Activated gamma-delta T cell (primary cell): ENCODE measurements around the gene PHLDA2.

Experiments
- DNase-seq: peaks from one replicate; lab custom pipeline; 2025; lab: John Stamatoyannopoulos, UW
- total RNA-seq, 2 donors: gene quantifications; one replicate each; lab custom pipeline; 2026; lab: John Stamatoyannopoulos, UW

Gene PHLDA2, protein sequence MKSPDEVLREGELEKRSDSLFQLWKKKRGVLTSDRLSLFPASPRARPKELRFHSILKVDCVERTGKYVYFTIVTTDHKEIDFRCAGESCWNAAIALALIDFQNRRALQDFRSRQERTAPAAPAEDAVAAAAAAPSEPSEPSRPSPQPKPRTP
- total RNA-seq, result 0.05 to 0.74 reads per million in 2 donors

DNA sequence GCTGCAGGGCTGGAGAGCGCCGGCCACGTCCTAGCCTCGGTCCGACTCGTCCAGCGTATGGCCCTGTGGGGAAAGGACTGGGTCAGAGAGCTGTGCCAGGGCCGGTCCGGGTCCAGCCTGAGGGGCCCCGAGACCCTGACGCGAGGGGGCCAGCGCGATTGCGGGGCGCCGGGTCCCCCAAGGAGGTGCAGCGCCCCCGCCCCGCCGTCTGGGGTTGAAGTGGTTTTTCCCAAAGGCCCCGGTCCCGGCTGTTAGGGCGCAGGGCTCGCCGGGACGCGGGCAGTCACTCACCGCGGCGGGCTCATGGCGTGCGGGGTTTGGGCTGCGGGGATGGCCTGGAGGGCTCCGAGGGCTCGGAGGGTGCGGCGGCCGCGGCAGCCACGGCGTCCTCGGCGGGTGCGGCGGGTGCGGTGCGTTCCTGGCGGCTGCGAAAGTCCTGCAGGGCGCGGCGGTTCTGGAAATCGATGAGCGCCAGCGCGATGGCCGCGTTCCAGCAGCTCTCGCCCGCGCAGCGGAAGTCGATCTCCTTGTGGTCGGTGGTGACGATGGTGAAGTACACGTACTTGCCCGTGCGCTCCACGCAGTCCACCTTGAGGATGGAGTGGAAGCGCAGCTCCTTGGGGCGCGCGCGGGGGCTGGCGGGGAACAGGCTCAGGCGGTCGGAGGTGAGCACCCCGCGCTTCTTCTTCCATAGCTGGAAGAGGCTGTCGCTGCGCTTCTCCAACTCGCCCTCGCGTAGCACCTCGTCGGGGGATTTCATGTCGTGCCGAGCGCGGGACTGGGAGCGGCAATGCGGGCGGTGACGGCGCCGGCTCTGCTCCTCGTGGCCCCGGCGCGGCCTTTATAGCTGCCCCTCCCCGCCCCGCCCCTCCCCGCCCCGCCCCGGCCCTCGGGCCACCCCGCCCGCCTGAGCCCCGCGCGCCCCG, at the start of gene PHLDA2:
Gene PHLDA2 (minus strand): TSS at position 816 of the 926 bp plus-strand sequence. CDS start 56 bp downstream, at position 760.
- DNase-seq, result no peak

DNA sequence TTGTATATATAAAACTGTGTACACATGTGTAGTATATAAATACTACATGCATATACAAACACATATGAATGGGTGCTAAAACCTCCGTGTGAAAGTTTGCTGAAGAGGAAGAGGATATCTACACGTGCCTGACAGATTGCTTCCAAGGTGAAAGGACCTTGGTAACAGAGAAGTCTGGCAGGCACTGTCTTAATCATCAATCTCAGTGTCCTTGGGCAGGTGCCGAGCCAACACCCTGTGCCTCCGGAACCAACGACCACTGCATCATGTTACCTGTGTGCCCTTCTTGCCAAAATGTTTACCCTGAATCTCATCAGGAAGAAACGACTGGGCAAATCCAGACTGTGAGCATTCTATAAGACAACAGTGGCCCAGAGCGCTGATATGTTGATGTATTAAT, 47.9 kb upstream of the PHLDA2 start:
- DNase-seq, result no peak

DNA sequence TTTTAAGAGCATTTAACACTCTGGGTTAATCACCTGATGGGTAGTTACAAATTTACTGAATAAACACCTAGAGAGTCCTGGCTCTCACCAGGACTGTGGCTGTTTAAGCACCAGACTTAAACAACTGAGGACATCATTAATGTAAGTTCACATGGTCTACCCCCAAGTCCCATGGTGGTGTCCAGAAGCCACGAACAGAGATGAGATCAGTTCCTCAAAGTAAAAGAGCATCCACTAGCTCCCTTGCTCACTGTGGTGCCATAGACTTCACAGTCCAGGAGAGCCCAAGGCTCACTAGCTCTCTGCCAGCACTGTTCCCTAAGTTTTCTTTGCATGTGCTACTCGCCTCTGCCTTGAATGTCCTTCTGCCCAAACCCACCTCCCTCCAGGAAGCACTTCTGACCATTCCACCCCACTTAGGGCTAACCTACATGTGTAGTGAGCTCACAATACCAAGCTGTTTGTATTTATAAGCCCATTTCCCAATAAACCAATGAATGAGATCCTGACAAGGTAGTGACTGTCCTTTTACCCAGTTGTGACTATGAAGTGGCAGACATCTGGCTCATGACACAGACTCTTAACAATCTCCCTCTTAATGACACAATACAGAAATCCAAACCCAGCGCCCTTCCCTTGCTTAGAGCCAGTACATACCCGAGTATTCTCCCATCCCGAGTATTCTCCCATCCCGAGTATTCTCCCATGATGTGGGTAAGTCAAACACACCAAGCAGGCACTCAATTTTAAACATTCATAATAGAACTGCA, 47.3 kb upstream of the PHLDA2 start:
- no peak for DNase-seq

DNA sequence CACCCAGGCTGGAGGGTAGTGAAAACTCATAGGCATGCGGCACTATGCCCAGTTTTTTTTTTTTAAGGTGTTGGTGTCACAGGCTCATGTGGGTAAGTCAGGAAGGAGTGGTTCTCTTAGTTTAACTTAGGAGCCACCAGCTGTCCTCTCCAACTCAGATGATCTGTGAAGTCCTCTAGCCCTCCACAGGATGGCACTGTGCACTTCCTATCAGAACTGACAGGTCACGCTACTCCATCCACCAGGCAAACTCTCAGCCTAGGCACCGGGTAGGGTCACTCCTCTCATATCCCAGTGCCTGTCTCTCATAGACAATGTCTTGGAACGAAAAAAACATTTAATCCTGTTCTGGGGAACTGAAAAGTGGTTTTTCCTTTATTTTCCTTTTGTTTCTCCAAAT, 46.4 kb upstream of the PHLDA2 start:
- DNase-seq, result no peak

DNA sequence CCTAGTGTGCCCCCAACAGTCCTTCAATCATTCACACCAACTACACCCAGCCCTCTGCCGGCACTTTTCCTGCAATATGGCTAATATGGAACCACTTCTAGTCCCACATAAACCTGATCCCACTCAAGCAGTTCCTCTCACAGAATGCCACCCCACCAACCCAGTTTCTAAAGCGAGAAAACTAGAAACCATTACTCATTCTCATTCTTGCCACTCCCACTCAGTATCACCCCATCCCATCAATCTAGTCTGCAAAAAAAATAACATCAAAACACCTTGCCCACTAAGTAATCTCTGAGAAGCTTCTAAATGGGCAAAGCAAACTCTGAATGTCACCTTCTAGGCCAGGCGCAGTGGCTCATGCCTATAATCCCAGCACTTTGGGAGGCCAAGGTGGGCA, 45.1 kb upstream of the PHLDA2 start:
- no peak for DNase-seq

DNA sequence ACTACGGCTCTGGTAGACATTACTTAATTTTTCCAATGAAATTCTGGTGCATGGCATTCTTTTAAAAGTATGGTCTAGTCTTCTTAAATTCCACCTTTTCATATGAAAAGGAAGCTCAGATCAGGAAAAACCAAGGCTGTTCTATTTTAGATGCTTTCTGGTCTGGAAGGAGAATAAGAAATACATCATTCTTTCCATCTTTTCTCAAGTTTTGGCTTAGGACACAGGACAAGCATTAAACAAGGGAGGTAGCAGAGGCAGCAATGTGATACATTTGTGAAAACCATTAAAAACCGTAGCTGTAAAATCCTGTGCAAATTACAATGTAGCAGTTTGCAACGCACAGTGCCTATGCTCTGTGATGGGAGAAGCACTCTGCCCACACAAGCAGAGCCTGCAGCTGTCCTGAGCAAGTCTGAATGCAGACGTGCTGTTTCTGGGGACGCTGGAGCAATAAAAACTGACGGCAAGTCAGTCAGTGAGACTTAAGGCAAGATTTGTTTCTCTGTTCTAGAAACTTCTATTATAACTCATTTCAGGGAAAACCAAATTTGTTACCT, 39.2 kb upstream of the PHLDA2 start:
- DNase-seq, result no peak

DNA sequence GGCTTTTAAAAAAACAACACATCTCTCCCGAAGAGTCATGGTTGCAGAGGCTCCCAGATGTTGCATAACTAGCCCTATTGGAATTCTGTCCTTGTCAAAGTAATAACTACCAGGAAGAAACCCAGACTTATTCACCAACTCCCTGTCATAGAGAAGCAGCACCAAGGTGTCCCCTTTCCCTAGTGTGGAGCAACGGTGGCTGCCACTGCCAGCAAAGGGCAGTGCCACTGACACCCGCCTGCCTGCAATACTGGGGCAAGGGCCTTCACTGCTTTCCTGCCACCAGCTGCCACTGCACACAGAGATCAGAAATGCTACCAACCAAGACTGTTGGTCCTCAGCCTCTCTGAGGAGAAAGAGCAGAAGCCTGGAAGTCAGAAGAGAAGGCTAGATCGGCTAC, 35.6 kb upstream of the PHLDA2 start:
- no peak for DNase-seq

DNA sequence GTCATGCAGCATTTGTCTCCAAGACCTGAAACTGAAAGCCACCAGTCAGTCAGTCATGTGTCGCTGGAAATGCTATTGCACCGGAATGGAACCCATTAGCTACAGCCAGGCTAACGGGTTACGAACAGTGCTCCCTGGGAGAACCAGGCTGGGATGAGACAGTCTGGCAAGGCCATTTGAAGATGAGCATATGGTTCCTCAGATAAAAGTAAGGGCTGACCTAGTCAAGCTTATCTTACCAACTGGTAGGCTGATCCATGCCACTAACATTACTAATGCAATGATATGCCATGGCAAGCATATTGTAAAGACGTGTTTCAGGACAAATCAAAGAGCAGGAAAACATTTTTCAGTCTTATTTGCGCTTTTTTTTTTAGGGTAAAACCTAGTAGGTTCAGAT, 34.5 kb upstream of the PHLDA2 start:
- no peak for DNase-seq

DNA sequence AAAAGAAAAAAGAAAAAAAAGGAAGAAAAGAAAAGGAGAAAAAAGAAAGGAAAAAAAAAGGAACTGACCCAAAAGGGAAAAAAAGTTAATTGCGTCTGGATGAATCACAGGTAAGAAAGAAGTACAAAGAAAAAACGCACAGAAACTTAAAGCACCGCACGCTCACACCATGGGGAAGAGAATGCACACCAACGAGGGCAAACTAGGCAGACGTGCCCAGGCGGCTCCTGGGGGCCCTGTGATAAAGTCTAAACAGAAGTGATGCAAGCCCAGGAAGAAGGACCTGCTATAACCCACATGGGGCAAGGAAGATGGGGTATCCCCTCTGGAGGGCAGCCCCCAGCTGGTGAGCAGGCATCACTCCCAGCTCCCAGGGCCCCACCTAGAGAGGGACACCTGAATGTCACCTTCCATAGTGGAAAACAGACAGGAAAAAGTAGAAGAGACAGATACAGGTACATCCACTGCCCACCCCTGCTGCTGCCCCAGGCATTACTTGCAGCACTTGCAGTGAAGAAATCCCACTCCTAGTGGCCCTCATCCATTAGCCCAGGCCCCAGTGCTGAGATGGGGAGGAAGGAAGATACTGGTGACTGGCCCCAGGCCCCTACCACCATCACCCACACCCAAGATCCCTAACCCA, 34.0 kb upstream of the PHLDA2 start:
- no peak for DNase-seq

DNA sequence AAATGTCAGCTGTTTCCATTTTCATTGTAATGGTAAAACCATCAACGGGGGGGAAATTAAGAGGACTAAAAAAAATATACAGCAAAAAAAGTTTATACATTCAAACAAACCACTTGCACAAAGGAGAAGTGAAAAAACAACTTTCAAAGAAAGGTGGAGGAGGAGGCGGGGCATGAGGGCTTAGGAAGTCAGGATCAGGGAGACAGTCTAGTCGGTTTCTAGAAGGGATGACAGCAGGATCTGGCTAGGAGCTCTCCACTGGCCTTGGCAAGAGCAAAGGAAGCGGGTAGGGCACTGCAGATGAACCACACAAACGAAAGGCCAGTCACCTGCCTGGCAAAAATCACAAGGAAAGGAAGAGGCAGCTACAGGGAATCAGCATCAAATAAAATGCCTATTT, 31.9 kb upstream of the PHLDA2 start:
- no peak for DNase-seq

DNA sequence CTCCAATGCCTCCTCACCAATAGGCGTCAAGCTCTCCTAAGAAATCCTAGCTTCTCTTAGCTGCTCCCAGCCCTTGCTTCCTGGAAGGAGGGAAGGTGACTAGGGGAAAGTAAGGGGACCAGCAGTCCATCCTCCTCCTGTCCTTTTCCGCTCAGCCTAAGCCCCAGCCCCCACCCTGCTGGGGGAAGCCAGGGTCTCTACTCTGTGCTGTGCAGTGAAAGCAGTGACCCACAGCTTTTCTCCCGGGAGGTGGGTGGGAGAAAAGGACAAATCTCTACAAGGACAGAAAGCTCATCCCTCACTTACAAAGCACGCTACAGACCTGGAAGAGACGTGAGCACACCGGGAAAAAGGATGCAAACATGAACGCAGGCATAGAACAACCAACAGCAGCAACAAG, 30.9 kb upstream of the PHLDA2 start:
- DNase-seq, result no peak

DNA sequence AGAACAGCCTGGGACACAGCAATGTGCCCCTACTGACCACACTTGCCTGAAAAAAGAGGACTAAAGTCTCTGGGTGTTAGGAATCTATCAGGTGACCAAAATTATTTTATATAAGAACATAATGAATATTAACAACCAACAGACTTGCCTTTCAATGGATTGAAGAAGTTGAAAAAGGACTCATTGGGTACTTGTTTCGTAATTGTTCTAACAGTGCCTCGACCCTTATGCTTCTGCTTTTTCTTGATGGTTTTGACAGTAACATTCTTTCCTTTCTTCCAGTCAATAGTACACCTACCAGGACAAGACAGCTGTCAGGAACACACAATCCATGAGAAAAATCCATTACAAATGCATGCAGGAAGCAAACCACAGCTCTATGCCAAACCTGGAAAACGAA, 29.0 kb upstream of the PHLDA2 start:
- no peak for DNase-seq

DNA sequence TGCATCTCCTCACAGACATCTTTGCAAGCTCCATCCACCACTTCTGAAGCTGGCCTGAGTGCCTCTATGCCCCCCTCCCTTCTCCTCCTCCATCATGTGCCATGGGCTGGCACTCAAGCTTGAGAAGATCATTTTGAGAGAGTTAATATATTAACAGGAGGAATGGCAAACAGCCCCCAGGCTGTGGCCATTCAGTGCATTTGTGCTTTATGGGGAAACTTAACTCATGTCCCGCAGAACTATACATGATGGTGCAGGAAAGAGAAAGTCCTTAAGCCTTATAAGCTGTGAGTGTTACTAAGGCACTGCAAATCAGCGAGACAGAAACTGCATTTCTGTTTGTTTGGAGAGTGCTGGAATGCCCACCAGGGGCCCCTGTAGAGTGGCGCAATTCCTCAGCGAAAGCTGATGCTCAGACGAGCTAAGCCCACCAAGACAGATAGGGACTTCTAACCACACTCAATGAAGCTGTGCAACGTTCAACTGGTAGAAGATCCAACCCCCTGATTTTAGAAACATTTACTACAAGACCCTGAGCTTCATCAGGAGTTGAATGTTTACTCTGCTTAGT, 26.8 kb upstream of the PHLDA2 start:
- no peak for DNase-seq

DNA sequence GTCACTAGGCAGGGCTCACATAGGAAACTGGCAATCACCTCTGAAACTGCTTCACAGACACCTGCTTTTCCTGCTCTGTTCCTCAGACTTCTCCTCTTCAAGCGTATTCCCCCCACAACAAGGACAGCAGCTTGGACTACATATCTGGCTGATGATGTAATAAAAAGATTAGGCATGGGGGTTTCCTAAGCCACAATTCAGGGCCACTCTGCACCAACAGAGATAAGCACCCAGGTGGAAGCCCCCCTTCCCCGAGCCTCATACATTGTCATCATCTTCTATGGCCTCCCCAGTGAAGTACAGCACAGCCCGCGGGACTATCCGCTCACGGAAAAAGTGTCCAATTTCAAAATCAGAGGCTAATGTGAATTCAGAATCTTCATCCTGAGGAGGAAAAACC, 25.0 kb upstream of the PHLDA2 start:
- no peak for DNase-seq

DNA sequence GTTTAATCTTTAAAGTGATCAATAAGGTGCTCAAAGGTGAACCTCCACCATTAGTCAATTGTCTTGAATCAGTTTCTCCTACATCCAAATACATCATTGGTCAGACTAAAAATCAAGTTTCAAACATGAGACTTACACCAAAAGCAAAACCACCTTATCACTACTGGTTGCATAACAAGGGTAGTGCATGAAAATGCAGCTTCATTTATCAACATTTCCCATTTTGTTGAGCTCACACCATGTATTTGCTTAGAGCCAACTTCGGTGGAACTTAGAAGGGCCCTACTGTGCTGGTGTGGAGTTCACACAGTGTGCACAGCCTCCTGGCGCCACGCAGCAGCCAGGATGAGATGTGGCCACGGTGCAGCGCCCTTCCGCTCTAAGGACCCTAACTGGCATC, 23.1 kb upstream of the PHLDA2 start:
- DNase-seq, result no peak

DNA sequence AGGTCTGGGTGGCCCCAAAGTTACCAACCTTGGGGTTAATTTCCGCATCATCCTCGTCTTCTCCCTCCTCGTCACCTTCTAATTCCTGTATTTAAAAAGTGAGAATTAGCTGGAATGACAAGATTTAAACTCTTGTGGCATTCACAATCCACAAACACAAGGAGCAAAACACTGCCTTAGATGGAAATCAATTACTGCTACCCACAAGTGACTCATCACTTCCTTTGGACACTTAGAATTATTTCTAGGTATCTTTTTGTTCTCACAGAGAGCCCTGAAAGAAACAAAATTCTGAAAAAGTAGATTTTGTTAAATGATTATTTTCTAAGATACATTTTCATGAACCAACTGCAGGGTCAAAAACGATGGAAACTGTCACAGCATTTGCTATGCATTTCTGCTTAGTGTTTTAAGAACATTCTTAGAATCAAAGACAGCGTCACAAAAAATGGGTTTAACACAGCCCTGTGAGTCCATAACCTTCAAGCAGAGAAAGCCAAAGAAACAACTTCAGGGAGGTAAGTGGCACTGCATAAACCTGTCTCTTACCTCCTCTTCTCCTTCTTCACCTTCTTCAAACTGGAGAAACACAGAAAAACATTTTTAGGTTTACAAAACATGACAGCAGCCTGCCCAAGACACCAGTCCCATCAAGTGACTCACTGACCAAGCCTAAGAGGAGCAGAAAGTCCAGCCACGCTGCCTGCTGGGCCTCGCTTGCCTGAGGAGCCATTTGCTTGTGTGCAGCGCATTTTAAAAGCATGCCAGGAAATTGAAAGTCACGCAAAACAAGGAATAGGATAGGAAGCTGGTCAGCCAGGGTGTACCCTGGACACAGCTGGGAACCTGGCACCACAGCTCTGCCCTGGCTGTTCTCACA, 22.3 kb upstream of the PHLDA2 start:
- DNase-seq, result no peak

DNA sequence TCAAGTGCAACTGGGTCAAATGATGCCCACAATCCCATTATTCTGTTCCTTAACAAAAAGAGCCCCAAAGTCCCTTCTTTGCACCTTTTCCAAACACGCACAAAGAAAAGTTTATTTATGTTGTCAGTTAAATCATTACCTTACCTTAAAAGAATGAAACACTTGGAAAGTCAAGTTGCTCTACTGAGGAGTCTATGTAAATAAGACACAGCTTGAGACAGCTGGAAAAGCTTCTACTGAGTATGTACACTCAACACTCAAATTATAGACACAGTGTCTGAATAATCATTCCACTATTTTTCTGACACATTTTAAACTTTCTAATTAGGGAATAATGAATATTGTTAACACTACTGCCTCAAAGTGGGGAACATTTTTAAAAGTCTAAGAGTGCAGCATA, 21.6 kb upstream of the PHLDA2 start:
- DNase-seq, result no peak

DNA sequence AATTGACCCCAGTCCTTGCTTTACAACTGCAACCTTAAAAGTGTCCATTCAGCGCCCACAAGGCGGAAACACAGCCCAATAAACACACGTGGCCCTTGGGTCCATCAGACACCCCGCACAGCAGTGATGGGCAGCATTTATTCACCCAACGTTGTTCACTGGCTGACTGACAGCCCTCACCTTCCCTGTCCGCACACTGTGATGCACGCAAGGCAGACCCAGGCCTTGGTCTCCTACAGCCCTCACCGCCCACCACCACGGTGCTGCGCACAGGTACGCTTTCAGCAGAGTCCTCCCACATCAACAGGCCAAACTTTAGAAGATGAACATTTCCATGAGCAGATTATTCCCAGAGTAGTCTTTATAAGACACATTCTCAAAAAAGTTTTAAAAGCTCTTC, 20.7 kb upstream of the PHLDA2 start:
- no peak for DNase-seq

DNA sequence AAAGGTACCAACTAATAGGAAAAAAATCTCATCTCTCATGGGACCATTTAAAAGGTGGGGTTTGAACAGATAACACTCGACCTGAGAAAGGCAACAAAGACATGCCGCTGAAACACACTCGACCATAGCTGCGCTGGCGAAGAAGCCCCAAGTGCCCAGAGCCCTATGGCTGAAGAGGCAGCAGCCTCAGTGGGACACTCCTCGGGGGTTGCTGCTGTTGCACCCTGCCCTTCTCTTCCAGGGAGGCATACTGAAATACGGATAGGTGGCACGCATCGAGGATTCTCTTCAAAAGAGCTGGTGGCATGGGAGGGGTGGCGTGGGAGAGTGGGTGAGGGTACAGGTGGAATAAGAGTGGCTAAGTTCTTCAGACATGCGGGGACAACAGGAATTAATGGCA, 18.5 kb upstream of the PHLDA2 start:
- no peak for DNase-seq

DNA sequence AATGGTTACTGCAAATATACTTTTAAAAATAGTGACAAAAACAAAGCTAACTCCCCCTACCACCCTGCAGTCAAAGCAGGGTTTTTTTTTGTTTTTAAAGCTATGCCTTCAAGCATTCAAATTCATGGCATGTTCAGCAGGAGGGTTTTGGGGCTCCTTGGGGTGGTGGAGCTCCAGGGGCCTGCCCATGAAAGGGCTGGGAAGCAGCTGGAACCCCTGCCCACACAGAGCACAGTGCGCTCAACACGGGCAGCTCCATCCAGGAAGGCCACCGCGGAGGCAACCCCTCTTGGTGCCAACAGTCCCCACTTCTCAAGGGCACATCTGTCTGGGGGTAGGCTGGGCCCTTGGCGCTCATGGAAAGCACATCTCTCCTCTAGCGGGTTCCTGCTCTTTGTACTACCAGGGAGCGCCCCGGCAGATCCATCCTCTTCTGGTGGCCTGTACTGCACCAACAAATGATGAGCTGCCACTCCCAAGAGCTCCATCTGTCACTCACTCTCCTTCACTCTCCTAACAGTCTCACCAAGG, 16.6 kb upstream of the PHLDA2 start:
- DNase-seq, result no peak
